A673 (cell line): ENCODE measurements around the gene IRF2BP2. TPM values are rescaled to one million over a fixed set of nuclear protein-coding genes. Genes with fewer than 3 reads are reported as not detected.

Experiments
- BruUV-seq: library from RNA; stranded (reverse); fragments of 400-500 nt; replicated peaks from 2 replicates; lab custom pipeline; 2021; lab: Mats Ljungman, UMichigan
- CTCF ChIA-PET: fragments of 300-600 bp; sonication (Branson Sonifier 250); formaldehyde crosslinking; loops from one replicate; lab custom pipeline; 2022; ENCODE audit warnings: antibody characterized with exemption; lab: Charles Lee
- POLR2A ChIA-PET: fragments of 300-600 bp; sonication (Branson Sonifier 250); formaldehyde crosslinking; loops from one replicate; lab custom pipeline; 2022; ENCODE audit warnings: antibody characterized with exemption; ENCODE audit not compliant: low non-redundant PET; lab: Charles Lee
- DNase-seq: peaks from one replicate; pipeline ENCODE4 v3.0.0-alpha.2; 2015; ENCODE audit warnings: low spot score
- H3K27ac ChIP-seq: fragments of 200-600 bp; sonication (generic); 2 replicates; pipeline ENCODE4 v1.5.1; 2016; ENCODE audit warnings: mixed run types, low read depth, mild to moderate bottlenecking, mixed read lengths, antibody characterized with exemption, low read length; ENCODE audit not compliant: poor library complexity, severe bottlenecking
- H3K27me3 ChIP-seq: fragments of 200-600 bp; sonication (generic); replicated peaks from 2 replicates; pipeline ENCODE4 v1.6.1; 2017; ENCODE audit warnings: mixed run types, low read depth, mild to moderate bottlenecking, mixed read lengths, antibody characterized with exemption, low read length; ENCODE audit not compliant: insufficient read depth, poor library complexity
- H3K36me3 ChIP-seq: fragments of 200-600 bp; sonication (generic); 2 replicates; pipeline ENCODE4 v1.6.1; 2016; ENCODE audit warnings: mixed run types, mild to moderate bottlenecking, mixed read lengths, antibody characterized with exemption, low read length; ENCODE audit not compliant: insufficient read depth, poor library complexity, severe bottlenecking
- H3K4me1 ChIP-seq: fragments of 200-600 bp; sonication (generic); 2 replicates; pipeline ENCODE4 v1.6.1; 2017; ENCODE audit warnings: mixed run types, mild to moderate bottlenecking, mixed read lengths, antibody characterized with exemption, low read length; ENCODE audit not compliant: insufficient read depth, poor library complexity, severe bottlenecking
- H3K4me3 ChIP-seq: fragments of 200-600 bp; sonication (generic); 2 replicates; pipeline ENCODE4 v1.5.1; 2016; ENCODE audit warnings: low read depth, mixed run types, mild to moderate bottlenecking, mixed read lengths, low read length; ENCODE audit not compliant: poor library complexity, severe bottlenecking
- H3K9me3 ChIP-seq: fragments of 200-600 bp; sonication (generic); 2 replicates; pipeline ENCODE4 v1.6.1; 2016; ENCODE audit warnings: mixed run types, low read depth, mild to moderate bottlenecking, mixed read lengths, antibody characterized with exemption, low read length; ENCODE audit not compliant: poor library complexity, severe bottlenecking
- CTCF ChIP-seq: fragments of 300-800, 200-600 bp; sonication (generic); conservative IDR thresholded peaks from 2 replicates; pipeline ENCODE4 v1.5.1; 2017; ENCODE audit warnings: low read depth, mild to moderate bottlenecking, antibody characterized with exemption, low read length, moderate library complexity, mixed read lengths
- EZH2 ChIP-seq: fragments of 200-600 bp; sonication (generic); IDR thresholded peaks from 2 replicates; pipeline ENCODE4 v1.6.1; 2017; ENCODE audit warnings: borderline replicate concordance, low read depth, mild to moderate bottlenecking, mixed read lengths, antibody characterized with exemption, low read length; ENCODE audit not compliant: poor library complexity, severe bottlenecking
- intact Hi-C: fragments of 100-400 bp; cut with micrococcal nuclease; formaldehyde crosslinking; loops from one replicate; pipeline ENCODE4 v1.10.0; 2022; ENCODE audit not compliant: unreplicated experiment
- total RNA-seq: library from RNA; stranded (reverse); gene quantifications from 2 replicates; pipeline ENCODE4 v1.2.3, GENCODE V29; 2021

IRF2BP2 gene
- total RNA-seq, 1 experiment from 2014 or later: 43.8 TPM

- H3K27me3 ChIP-seq: no peaks in the 10 kb centered on the region
- H3K4me1 ChIP-seq: peaks cover 60% of the 10 kb centered on the region
- no peaks in the 10 kb centered on the region for H3K9me3 ChIP-seq
- TF ChIP-seq CTCF: no peak
- TF ChIP-seq EZH2: no peak
- POLR2A ChIA-PET: no interaction called here
- intact Hi-C loops: loop anchor here (5.0 to 10.0 kb wide), 2 partner anchors 482 to 486 kb away; no protein-coding TSS in a partner anchor
- peak overlapping the region; percentile 54 for H3K4me3 ChIP-seq
- H3K27ac ChIP-seq: peak overlapping the region; percentile 86
- H3K36me3 ChIP-seq: peaks cover 20% of the 10 kb centered on the region
- CTCF ChIA-PET: no interaction called here
- peak; percentile 25 for DNase-seq
- TSS peak; percentile 51 for BruUV-seq
Measured at GRCh38 chr1:234600418-234601281, 9.3 kb downstream of the IRF2BP2 start.

- peak overlapping the region; percentile 86 for H3K27ac ChIP-seq
- CTCF ChIA-PET: no interaction called here
- POLR2A ChIA-PET: no interaction called here
- no TSS peak for BruUV-seq
- no peak for TF ChIP-seq CTCF
- TF ChIP-seq EZH2: no peak
- intact Hi-C loops: loop anchor here (5.0 to 10.0 kb wide), 2 partner anchors 482 to 485 kb away; no protein-coding TSS in a partner anchor
- no peaks in the 10 kb centered on the region for H3K9me3 ChIP-seq
- peak overlapping the region; percentile 54 for H3K4me3 ChIP-seq
- peaks cover 13% of the 10 kb centered on the region for H3K36me3 ChIP-seq
- peaks cover 57% of the 10 kb centered on the region for H3K4me1 ChIP-seq
- peak; percentile 76 for DNase-seq
- H3K27me3 ChIP-seq: no peaks in the 10 kb centered on the region
Measured at GRCh38 chr1:234599617-234600417, 10.2 kb downstream of the IRF2BP2 start.

- no peaks in the 10 kb centered on the region for H3K9me3 ChIP-seq
- ChIA-PET POLR2A (no interaction called here), CTCF (no interaction called here)
- DNase-seq: no peak
- TF ChIP-seq CTCF (no peak), EZH2 (no peak)
- peaks cover 50% of the 10 kb centered on the region for H3K4me1 ChIP-seq
- H3K27me3 ChIP-seq: no peaks in the 10 kb centered on the region
- peak overlapping the region; percentile 86 for H3K27ac ChIP-seq
- H3K36me3 ChIP-seq: peaks cover 8% of the 10 kb centered on the region
- no TSS peak for BruUV-seq
- peak overlapping the region; percentile 54 for H3K4me3 ChIP-seq
- intact Hi-C loops: no loop called here
Measured at GRCh38 chr1:234598974-234599616, 10.9 kb downstream of the IRF2BP2 start.
